Measurements from ENCODE around the gene ADIPOR2.

GRCh38 chr12:1697271-1697670 lies 6.4 kb downstream of the ADIPOR2 start:
- TF ChIP-seq CTCF (IDR thresholded peaks at IDR 0.05): no peak
- no peak for TF ChIP-seq EZH2 (IDR thresholded peaks at IDR 0.05; ENCODE audit: borderline replicate concordance, insufficient read depth, low read depth, low read length, poor library complexity, severe bottlenecking)

Measured in B cell (primary cell).